BJ (cell line): ENCODE results near the gene TAGLN3. TPM values are rescaled to one million over a fixed set of nuclear protein-coding genes. Genes with fewer than 3 reads are reported as not detected.

Source experiments
- CTCF ChIA-PET: fragments of 350-600 bp; formaldehyde crosslinking; extraction: SDS; loops from one replicate; lab custom pipeline; 2021; ENCODE audit warnings: antibody characterized with exemption, inconsistent platforms; lab: Yijun Ruan, JAX
- POLR2A ChIA-PET: fragments of 300-600 bp; sonication (Branson Sonifier 250); formaldehyde crosslinking; extraction: SDS; loops from one replicate; lab custom pipeline; 2021; ENCODE audit warnings: antibody characterized with exemption; lab: Charles Lee
- DNase-seq: peaks from one replicate; pipeline ENCODE4 v3.0.0-alpha.2; 2011; ENCODE audit warnings: low read depth
- H3K27me3 ChIP-seq: 2 replicates; pipeline ENCODE4 v1.6.0; 2011; ENCODE audit warnings: low read length; ENCODE audit not compliant: control insufficient read depth, insufficient read depth
- H3K36me3 ChIP-seq: 2 replicates; pipeline ENCODE4 v1.5.1; 2011; ENCODE audit warnings: low read length; ENCODE audit not compliant: control insufficient read depth, insufficient read depth
- H3K4me3 ChIP-seq: 2 replicates; pipeline ENCODE4 v1.5.1; 2011; ENCODE audit warnings: low read depth, mild to moderate bottlenecking, control low read depth, low read length
- CTCF ChIP-seq: IDR thresholded peaks from 2 replicates; pipeline ENCODE4 v1.5.1; 2011; ENCODE audit warnings: low read depth, mild to moderate bottlenecking, control low read depth, inconsistent platforms, low read length, moderate library complexity; ENCODE audit not compliant: insufficient read depth
- polyA plus RNA-seq: library from polyadenylated mRNA; depleted of rRNA; stranded (reverse); fragments of >200 nt; gene quantifications from 2 replicates; pipeline ENCODE4 v1.2.3, GENCODE V29; 2011; rRNA removed

The TAGLN3 gene
- polyA plus RNA-seq, 1 experiment: not detected

GRCh38 chr3:112061152-112061551 is 62.4 kb downstream of the TAGLN3 start:
- POLR2A ChIA-PET: no interaction called here
- Histone ChIP-seq H3K27me3 (no peaks in the 10 kb centered on the region), H3K36me3 (no peaks in the 10 kb centered on the region), H3K4me3 (no peak overlapping the region)
- no peak for TF ChIP-seq CTCF
- CTCF ChIA-PET: interaction anchor here (0.9 kb wide), 1 partner anchor 345 kb away, joined by 3 read pairs; no protein-coding TSS in a partner anchor
- no peak for DNase-seq

Other genes with a start within 250 kb of the TAGLN3 start
- 44.7 and 56.7 TPM in 2 replicates for gene PHLDB2, start 139.7 kb upstream of the TAGLN3 start, polyA plus RNA-seq
- 12.6 and 21.1 TPM in 2 replicates for gene ABHD10, start 19.9 kb upstream of the TAGLN3 start, polyA plus RNA-seq
- not detected in 2 replicates for gene TMPRSS7, start 35.8 kb downstream of the TAGLN3 start, polyA plus RNA-seq
- 4.5 and 5.6 TPM in 2 replicates for gene C3orf52, start 87.5 kb downstream of the TAGLN3 start, polyA plus RNA-seq
- not detected in 2 replicates for gene GCSAM, start 134.3 kb downstream of the TAGLN3 start, polyA plus RNA-seq